Ishikawa (cell line): Measurements from ENCODE around the gene NEK9.

Experiments used
- EP300 ChIP-seq: IDR thresholded peaks from 2 replicates; pipeline ENCODE4 v1.6.1; 2012; ENCODE audit warnings: borderline replicate concordance
- NFIC ChIP-seq: IDR thresholded peaks from 2 replicates; pipeline ENCODE4 v1.6.1; 2012
- RAD21 ChIP-seq: IDR thresholded peaks from 2 replicates; pipeline ENCODE4 v1.6.1; 2012; ENCODE audit warnings: low read depth
- TCF12 ChIP-seq: IDR thresholded peaks from 2 replicates; pipeline ENCODE4 v1.6.1; 2012; ENCODE audit warnings: low read depth
- USF1 ChIP-seq: IDR thresholded peaks from 2 replicates; pipeline ENCODE4 v1.6.1; 2012

- TF ChIP-seq NFIC (no peak), USF1 (no peak), RAD21 (no peak), EP300 (no peak), TCF12 (no peak)
Observed at GRCh38 chr14:75098682-75099081, 28.2 kb downstream of the NEK9 start.
